HG02588 (cell line): ENCODE results near the gene SHANK2.

ENCODE experiments used
- ATAC-seq: cut with Tn5 transposase; IDR thresholded peaks from one replicate; pipeline ENCODE4 v1.9.1; 2021; ENCODE audit warnings: mild to moderate bottlenecking, moderate library complexity; ENCODE audit not compliant: unreplicated experiment

Gene SHANK2

GRCh38 chr11:71269603-71270511, 17.5 kb upstream of the SHANK2 start:
- no peak for ATAC-seq

GRCh38 chr11:71268706-71269321, 16.4 kb upstream of the SHANK2 start:
- ATAC-seq: no peak

GRCh38 chr11:71267807-71268421, 15.5 kb upstream of the SHANK2 start:
- no peak for ATAC-seq

GRCh38 chr11:71266114-71266833, 13.9 kb upstream of the SHANK2 start:
- no peak for ATAC-seq

GRCh38 chr11:71265559-71266092, 13.2 kb upstream of the SHANK2 start:
- no peak for ATAC-seq

- ATAC-seq: no peak
Observed at GRCh38 chr11:71263386-71263785, 11.0 kb upstream of the SHANK2 start.

- ATAC-seq: no peak
Observed at GRCh38 chr11:71255800-71256479, 3.6 kb upstream of the SHANK2 start.

- ATAC-seq: no peak
Observed at GRCh38 chr11:71255323-71255722, 2.9 kb upstream of the SHANK2 start.

GRCh38 chr11:71253794-71254193, 1.4 kb upstream of the SHANK2 start:
- no peak for ATAC-seq

GRCh38 chr11:71252770-71253730, 673 bp upstream of the SHANK2 start:
- no peak for ATAC-seq

GRCh38 chr11:71251761-71252268, 562 bp downstream of the SHANK2 start:
- no peak for ATAC-seq

- ATAC-seq: no peak
Observed at GRCh38 chr11:71251151-71251721, 1.1 kb downstream of the SHANK2 start.

GRCh38 chr11:71250523-71251150, 1.7 kb downstream of the SHANK2 start:
- ATAC-seq: no peak

- ATAC-seq: no peak
Observed at GRCh38 chr11:71249301-71249700, 3.1 kb downstream of the SHANK2 start.

- ATAC-seq: no peak
Observed at GRCh38 chr11:71248656-71249055, 3.7 kb downstream of the SHANK2 start.

- no peak for ATAC-seq
Observed at GRCh38 chr11:71248251-71248570, 4.2 kb downstream of the SHANK2 start.

GRCh38 chr11:71247551-71248250, 4.7 kb downstream of the SHANK2 start:
- ATAC-seq: no peak

GRCh38 chr11:71246559-71246958, 5.8 kb downstream of the SHANK2 start:
- ATAC-seq: no peak
